ENCODE data around the gene SMIM32.

The SMIM32 gene

DNA sequence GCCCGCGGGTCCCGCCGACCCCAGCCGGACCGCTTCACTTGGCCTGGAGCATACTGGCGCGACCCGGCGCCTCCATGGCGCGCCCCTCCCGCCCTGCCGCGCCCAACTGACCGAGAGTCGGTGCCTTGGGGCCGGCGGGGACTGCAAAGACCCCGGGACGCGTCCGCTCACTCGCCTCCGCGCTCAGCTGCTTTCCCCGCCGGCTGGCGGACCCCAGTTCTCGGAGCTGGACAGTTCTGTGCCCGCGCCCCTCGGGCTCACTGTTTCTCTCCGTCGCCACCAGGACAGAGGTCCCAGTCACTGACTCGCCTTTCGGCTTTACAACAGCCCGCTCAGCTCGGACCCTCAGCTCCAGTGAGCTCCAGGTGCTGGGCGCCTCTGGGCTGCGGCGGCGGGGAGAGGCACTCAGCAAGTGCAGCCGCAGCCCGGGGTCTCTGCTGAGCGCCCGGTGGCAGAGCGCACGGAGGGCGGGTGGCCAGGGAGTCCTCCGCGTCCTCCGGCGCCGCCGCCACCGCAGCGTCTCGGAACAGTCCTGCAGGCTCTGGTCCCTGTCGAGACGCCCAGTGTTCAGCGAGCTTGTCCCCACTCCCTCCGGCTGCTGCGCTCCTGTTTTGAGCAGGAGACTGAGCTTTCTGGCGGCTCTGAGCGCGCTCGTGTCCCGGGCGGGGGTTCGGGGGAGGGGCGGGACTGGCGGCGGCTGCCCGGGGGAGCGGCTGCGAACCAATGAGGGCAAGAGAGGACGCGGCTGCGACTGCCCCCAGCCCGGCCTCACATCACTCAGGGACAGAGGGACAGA, at the start of gene SMIM32:
SMIM32 (minus strand) TSS at position 637 of the 796 bp plus-strand sequence. CDS start 638 bp downstream, outside the sequence.
- DNase-seq (ENCODE audit: low read depth) = no peak

DNA sequence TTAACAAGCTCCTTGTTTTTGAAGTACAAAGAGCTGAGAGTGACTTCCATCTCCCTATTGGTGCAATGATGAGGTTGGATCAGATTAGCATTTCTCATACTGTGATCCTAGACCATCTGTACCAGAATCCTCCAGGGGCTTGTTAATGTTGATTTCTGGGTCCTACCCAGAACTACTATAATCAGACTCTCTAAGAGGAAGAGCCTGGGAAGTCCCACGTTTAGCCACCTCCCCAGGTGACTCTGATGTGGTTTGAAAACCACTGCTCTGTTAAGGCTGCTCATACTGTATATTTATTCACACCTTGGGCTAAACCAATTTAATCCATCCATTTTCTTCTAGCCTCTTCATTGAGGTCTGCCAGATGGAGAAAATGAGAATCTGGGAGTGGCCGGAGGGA, 49.6 kb upstream of the SMIM32 start:
- DNase-seq (ENCODE audit: low read depth) = no peak

DNA sequence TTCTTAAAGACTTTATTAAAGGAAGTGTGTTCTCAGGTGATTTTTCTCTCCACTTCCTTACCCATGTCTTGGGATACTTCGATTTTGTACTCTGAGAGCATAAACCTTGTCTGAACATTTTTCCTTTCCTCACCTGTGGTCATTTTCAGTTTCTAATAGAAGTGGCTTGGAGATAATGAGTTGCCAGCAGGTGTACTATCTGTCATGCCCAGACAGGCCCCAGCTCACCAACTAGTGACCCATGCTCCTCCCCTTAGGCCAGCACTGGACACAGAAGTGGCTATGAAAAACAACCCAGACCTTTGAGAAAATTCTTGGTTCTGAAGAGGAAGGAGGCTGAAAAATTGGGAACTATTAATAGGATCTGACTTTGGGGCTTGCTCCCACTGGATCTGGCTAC, 49.2 kb upstream of the SMIM32 start:
- no peak for DNase-seq (ENCODE audit: low read depth)

DNA sequence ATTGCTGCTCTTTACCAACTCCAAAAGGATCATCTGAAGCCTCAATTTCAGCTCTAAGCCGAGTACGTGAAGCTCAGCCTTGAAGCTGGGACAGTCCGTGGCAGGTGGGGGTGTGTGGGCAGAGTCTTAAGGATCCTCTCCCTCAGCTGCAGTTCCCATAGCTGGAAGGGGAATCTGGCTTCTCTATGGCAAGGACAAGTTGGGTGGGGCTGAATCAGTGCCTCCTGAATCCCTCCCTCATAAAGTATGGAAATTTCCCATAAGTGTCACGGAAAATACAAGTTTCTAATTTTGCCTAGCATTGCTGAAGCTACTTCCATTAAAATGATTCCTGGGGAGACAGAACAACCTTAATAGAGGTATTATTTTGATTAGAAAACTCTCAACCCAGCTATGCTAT, 47.9 kb upstream of the SMIM32 start:
- no peak for DNase-seq (ENCODE audit: low read depth)

DNA sequence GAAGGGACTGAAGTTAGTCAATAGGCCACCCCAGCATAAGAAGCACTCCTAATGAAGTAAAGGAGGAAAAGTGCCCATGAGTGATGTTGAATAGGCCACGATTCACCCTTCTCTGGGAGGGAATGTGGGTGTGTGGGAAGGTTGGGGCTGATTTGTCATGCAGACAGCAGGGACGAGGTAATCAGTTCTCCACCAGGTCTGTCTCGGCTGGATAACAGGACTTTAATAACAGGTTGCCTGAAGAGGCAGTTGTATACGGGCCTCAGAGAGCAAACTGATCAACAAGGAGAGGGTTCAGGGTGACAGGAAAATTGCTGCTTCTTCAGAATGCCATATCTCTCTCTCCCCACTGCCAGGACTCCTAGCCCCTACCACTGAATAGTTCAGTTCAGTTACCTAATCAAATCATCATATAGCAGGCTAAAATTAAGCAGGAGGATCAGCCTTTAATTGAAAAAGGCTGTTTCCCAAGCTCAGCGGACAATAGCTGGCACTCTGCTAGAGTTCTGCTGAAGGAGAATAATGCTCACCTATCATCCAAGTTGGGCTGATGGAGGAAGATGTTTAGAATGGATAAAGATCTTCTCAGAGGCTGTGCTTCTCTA, 43.6 kb upstream of the SMIM32 start:
- no peak for DNase-seq (ENCODE audit: low read depth)

DNA sequence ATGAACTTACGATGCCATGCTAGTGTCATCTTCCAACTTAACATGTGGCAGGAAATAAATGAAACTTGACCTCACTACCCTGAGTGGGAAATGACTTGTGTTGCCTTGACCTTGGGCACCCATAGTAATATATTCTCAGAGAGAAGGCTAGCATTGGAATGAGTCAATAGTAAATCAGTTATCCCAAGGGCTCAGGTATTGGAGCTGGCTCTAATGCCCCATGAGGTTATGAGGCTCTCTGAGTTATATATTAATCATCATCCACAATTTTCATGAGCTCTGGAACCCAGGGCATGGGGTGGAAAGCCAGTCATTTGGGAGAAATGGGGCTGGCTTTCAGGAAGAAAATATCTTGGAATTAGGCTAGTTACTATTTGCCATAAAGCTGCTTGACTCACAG, 42.4 kb upstream of the SMIM32 start:
- DNase-seq (ENCODE audit: low read depth) = no peak

DNA sequence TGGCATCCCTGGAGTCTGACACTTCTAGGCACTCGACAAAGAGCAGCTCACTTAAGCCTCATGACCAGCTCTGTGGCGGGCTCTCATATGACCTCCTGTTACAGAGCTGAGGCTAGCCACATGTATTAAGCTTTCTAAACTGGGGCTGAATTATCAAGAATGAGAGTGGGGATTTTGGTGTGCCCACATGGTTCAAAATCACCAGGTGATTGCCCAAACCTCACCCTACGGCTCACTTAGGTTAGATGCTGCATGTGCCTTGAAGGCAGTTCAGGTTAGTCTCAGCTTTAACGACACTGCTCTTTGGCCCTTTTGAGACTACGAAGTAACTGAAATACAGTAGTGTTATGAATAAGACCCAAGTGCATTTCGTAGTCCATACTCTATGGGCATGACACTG, 39.4 kb upstream of the SMIM32 start:
- DNase-seq (ENCODE audit: low read depth) = no peak

DNA sequence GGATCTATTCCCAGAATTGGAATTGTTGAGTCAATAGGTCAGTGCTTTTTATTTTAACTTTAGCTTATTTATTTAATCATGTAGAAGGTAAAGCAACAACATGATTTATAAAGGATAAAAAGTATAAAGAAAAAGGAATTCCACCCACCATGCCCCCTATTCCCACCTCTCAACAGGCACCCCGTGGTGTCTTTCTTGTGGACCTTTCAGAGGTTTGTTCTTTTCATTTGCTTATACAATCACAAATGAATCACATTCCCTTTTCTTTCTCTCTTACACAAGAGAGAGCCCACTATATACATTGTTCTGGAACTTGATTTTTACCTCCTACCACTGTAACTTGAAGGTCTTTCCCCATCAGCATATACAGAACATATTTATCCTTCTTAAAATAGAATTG, 37.2 kb upstream of the SMIM32 start:
- no peak for DNase-seq (ENCODE audit: low read depth)

DNA sequence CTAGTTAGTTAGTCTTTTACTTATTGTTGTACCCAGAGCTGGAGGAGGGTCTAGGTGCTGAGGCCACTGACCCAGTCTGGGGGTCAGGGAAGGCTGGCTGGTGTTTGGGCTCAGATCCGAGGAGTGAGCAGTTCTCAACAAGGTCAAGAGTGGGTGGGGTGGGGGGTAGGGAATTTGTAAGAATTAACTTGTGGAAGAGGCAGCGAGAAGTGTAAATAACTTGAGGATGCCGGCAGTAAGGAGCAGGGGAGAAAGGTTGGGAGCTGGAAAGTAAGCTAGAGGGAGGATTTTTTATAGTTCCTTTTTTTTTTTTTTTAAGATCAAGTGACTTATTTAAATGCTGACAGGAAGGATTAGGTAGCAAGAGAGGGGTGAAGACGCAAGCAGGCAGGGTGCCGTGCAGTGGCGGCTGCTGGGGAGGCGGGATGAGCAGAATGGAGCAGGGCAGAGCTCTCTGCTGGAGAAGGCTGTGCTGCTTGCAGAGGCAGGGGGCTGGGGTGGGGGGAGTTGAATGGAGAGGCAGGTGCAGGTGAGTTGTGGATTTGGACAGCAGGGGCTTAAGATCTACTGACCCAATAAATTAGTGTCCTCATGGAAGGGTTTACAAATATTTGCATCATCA, 35.3 kb upstream of the SMIM32 start:
- no peak for DNase-seq (ENCODE audit: low read depth)

DNA sequence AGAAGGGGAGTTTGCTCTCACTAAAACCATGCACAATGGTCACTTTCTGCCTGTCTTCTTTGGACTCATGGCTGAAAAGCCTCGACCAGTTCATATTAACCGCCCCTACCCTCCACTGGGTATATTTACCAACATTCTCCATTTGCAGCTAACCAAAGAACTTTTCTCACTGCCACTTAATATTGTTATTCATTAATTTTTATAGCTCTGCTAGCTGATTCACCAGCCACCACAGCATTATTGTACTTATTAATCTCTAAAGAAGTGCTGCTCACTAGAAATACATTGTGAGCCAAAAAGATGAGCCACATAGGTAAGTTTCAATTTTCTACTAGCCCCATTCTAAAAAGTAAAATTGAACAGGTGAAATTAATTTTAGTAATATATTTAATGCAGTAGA, 33.4 kb upstream of the SMIM32 start:
- no peak for DNase-seq (ENCODE audit: low read depth)

DNA sequence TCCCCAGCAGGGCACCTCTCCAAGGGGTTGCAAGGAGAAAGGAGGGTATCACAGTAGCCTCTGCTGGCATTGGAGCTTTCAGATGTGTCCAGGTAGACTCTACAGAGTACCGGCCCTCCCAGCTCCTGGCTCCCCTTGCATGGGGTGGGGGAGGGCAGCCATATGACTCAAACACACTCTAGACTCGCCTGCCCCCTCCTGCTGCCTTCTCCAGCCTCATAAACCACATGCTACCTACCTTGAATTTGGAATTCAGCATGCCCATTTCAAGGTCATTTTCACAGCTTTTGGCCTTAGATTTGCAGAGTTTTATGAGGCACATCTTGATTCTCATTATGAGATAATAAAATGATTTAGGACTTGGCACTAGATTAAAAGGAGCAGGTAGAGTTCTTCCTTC, 32.8 kb upstream of the SMIM32 start:
- DNase-seq (ENCODE audit: low read depth) = no peak

DNA sequence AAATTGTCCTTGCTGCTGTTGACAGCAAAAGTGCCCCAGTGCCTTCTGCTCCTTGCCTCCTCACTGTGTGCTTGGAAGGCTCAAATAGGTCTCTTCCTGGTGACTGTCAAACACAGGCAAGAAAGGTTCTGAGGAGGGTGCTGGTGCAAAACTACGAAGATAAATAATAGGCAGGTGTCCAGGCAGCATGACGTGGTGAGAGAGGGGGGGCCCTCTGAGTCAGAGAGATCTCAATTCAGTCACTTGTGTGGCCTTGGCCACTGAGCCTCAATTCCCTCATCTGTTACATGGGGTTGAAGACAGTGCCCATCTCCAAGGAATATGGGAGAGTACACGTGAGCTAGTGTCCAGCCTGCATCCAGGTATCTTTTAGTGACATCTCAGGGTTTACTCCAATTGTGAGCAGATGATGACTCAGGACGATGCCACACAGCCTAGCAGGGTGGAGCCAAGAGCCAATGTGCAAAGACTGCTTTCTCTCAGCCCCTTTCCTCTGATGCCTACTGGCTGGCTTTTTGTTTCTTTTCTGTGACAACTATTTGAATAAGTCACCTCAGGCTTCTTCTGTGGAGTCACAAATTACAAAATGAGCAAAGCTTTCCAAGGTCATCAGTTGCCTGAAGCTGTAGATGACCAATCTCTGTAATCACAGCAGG, 29.7 kb upstream of the SMIM32 start:
- no peak for DNase-seq (ENCODE audit: low read depth)

DNA sequence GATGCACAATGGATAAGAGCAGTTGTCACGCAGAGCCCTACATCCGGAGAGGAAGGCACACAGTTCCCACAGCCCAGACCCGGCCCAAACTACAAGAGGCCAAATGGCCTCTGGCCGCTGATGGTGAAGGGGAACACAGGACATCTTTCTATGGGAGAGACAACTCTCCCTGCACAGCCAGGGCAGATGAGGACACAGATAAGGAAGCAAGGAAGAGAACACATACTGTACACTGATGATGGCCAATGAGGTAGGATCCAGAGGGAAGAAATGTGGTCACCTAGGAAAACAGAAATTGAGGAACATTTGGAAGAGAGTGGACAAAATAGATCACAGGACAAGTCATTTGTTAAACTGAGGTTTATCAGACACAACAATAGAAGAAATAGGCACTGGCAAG, 28.4 kb upstream of the SMIM32 start:
- DNase-seq (ENCODE audit: low read depth) = no peak

DNA sequence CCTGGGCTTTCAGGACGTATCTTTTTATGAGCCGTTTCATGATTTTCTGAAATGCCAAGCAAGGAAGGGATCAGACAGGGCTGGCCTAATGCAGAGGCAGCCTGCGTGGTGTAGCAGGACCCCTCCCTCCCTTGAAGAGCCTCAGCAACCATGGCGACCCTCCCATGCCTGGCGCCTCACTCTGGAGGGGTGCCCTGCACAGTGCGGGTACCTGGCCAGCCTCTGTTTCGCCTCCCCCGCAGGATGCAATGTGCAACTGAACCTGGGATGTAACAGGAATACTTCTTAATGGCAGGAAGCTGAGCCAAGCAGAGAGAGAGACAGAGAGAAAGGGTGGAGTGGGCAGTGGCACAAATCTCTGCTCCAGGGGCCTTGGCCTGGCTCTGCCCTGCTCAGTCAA, 23.3 kb upstream of the SMIM32 start:
- no peak for DNase-seq (ENCODE audit: low read depth)

DNA sequence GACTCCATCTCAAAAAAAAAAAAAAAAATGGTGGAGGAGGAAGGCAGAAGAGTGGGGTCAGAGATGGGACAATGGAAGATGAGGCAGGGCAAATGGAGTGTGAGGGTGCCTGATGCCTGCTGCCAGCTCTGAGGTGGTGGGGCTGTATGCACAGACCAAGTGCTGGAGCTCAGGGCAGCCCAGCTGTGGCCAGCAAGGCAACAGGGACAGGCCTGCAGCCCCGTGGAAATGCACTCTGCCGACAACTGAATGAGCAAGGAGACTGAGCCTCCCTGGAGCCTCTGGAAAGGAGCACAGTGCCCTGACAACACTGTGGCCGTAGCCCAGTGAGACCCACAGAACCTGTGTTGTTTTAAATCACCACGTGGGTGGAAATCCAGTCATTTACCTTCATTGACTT, 22.9 kb upstream of the SMIM32 start:
- DNase-seq (ENCODE audit: low read depth) = no peak

DNA sequence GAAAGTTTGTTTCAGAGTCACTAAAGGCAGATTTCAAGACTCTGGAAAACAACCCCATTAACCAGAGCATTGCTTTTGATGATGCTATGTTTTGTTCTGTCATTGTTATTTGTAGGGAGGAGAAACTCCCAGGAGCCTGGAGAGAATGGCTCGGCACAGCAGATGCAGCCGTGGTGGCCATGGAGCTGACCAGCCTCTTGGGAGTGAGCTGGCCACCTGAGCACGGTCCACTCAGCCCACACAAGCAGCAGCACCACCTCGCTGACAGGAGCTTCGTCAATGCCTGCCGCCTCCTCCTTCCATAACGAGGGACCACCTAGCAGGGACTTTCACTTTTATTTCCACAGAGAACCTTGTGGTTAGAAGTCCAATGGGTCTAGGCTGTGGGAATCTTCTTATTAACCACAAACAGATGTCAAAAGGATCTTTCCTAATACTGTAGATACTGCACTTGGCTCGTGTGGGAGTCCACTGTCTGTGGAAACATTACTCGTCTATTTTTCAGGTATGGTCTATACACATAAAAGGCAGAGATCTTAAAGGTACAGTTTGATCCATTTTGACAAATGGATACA, 21.0 kb upstream of the SMIM32 start:
- no peak for DNase-seq (ENCODE audit: low read depth)

DNA sequence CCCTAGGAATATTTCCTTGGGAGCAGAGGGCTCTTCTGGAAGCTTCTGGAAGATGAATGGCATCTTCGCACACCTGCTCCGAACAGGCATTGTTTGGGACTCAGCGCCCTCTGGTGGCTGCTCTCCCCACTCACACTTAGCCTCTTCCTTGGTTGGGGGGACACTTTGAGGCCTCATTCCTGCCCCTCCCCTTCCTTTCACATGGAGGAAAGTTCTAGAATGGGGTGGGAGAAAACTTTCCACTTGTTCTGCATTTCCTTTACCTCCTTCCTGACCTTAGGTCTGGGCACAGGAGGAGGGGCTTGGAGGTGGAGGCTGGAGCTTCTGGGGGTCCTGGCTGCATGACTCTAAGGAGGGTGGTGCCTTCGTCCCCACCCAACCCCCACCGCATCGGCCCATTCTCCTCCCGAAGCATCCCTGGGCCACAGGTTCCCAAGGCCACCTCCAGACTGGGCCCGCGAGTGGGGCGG, 19.3 kb upstream of the SMIM32 start:
- no peak for DNase-seq (ENCODE audit: low read depth)

DNA sequence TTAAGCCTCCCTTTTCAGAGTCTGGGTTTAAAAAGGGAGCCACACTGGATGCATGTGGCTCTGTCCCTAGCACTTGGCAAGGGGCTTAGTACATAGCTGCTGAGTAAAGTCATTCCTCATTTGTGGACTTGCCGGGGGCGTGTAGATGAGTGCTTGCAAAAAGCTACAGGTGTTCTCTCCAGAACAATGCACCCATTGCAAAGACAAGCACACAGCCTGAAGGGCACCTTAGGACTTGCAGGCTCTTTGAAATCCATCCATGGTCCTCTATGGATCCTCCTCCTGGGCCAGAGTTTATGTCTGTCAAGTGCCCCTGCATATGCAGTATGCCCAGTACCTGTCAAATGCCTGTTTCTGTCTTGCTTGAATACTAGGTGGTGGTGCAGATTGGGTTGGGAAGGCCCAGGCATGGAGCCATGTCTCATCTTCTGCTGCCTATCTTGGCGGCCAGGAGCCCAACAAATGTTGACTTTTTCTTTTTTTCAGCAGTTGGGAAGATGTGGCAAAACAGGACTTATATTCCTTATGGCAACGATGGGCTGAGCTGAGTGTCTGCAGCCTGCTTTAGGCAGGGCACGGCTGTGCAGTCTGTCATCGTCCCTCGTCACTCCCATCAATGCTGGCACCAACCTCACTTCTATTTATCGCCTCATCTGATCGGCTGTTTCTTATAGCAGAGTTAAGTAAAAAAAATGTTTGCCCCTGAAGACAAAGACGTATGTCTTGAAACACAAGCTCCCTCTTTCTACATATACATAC, 18.5 kb upstream of the SMIM32 start:
- no peak for DNase-seq (ENCODE audit: low read depth)

DNA sequence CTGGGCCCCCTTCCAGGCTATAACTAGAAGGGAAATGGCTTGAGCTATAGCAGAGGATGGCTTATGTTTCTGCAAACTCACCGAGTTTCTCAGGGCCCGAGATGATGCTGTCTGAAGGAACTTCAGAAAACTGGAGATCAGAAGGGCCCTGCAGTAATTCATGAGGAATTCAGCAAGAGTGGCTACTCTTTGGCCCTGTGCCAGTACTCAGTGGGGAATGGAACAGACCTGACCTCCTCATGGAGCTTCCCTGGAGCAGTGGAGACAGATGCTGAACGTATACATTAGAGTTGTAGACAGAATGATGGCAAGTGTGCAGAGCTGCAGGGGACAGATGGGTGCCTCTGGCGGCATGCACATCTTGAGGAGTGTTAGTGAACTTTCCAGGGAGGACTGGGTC, 17.3 kb upstream of the SMIM32 start:
- no peak for DNase-seq (ENCODE audit: low read depth)

DNA sequence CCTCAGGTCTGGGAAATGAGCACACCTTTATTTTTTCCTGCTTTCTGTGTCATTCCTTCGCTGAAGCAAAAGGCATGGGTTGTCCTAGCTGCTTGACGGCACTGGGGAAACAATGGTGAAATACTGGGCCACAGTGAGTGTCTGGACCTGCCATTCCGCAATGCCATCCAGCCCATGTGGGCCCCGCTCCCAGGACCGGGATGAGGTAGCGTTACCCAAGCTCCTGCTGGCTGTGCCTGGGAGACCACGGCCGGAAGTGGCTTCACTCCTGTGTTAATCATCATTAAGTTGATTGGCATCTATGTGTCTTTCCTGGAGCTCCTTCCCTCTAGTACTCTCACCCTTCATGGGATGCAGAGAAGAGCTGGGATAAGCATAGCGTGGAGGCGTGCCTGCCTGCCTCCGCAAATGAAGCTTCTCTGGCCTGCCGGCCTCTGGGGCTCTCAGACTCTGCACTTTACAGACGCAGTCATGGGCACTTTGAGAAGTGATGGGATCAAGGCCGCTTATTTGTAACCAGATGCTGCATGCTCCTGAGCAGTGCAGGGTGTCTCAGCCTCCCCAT, 16.5 kb upstream of the SMIM32 start:
- DNase-seq (ENCODE audit: low read depth) = no peak

DNA sequence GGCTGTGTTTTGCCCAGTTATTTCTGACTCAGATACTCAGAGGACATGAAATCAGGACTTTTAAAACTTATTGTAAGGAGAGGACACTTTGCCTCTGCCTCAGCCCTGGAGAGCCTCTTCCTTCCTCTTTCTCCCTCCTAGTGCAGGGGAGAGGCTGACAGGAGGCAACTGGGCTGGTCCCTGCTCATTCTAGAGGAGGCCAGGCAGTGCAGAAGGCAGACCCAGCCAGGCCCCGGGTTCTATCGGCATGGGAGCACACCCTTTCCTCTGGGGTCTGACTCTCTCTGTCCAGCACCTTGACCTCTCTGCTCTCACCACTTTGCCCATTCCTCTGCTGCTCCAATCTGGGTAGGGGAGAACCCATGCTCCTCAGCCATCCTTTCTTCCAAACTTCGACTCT, 16.0 kb upstream of the SMIM32 start:
- no peak for DNase-seq (ENCODE audit: low read depth)

Data from GM04503 (cell line).